ENCODE results near the gene LACTB.
A peak's percentile ranks its signal among the peaks of the same experiment; 100 is the strongest.

Gene LACTB

GRCh38 chr15:63189941-63190768, 68.5 kb downstream of the LACTB start:
- ATAC-seq, result peak; percentile 2; the same call in 1 of the 3 replicates

DNA sequence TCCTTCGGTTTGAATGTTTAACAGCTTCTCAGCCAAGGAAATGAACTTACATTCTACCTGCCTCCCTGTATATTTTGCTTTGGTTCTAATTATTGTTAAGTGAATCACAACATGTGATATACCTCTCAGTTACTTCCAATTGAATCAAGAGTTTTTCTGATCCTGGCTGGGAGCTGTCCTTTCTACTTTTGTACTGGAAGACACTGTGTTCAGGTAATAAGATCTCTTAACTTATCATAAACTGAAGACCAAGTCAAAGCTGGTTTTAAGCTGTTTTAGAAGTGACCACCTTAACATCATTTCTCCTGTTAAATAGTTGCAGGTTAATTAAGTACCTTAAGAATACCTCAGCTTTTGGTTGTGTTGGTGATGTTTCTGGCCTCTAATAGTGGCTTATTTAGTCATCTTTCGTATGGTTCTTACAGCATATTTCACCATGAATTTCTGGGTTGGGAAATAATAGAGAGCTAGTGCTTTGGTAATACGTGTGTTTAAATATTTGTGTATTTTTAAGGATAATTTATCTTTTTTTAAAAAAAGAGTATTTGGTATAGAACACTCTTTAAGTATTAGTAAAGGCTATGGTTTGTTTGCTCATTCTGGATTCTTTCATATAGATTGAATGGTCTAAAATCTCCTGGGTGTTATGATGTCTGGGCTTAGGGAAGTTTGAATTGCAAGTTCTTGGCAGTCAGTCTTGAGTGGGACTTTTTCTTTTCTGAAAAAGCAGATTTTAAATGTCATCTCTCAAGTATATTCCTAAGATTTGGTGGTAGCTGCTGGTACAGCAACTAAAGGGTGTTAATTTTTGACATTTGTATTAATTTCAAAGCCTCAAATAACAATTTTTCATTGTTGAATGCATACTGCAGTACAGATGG, 69.3 kb downstream of the LACTB start:
- ATAC-seq, result no peak
- TF ChIP-seq ZC3H10 (CRISPR knock-in tag; IDR thresholded peaks at IDR 0.05), result no peak
- no peak for TF ChIP-seq GLIS3 (CRISPR knock-in tag; IDR thresholded peaks at IDR 0.05)
- TF ChIP-seq ZNF70 (CRISPR knock-in tag; IDR thresholded peaks at IDR 0.05), result no peak
- no peak for TF ChIP-seq CSDC2 (CRISPR knock-in tag; IDR thresholded peaks at IDR 0.05)
- no peak for TF ChIP-seq TOX (CRISPR knock-in tag; IDR thresholded peaks at IDR 0.05; ENCODE audit: borderline replicate concordance)
- no peak for TF ChIP-seq CSRNP3 (CRISPR knock-in tag; IDR thresholded peaks at IDR 0.05)
- no peak for TF ChIP-seq ISL1 (CRISPR knock-in tag; IDR thresholded peaks at IDR 0.05)
- TF ChIP-seq ZFP30 (CRISPR knock-in tag; IDR thresholded peaks at IDR 0.05), result no peak
- TF ChIP-seq TCF4 (CRISPR knock-in tag; IDR thresholded peaks at IDR 0.05; ENCODE audit: borderline replicate concordance), result no peak
- TF ChIP-seq ZNF565 (CRISPR knock-in tag; conservative IDR thresholded peaks at IDR 0.05; ENCODE audit: low read depth), result no peak
- TF ChIP-seq BACH2 (CRISPR knock-in tag; IDR thresholded peaks at IDR 0.05; ENCODE audit: borderline replicate concordance), result no peak
- TF ChIP-seq TSHZ2 (CRISPR knock-in tag; IDR thresholded peaks at IDR 0.05), result no peak

More at GRCh38 chr15:63189941-63190768, 68.5 kb downstream of the LACTB start:
- TF ChIP-seq RARB (CRISPR knock-in tag; IDR thresholded peaks at IDR 0.05) (no peak), CSRNP3 (CRISPR knock-in tag; IDR thresholded peaks at IDR 0.05) (no peak), ARNTL (CRISPR knock-in tag; IDR thresholded peaks at IDR 0.05; ENCODE audit: borderline replicate concordance, low read depth) (no peak), TSHZ2 (CRISPR knock-in tag; IDR thresholded peaks at IDR 0.05) (no peak), TCF4 (CRISPR knock-in tag; IDR thresholded peaks at IDR 0.05; ENCODE audit: borderline replicate concordance) (no peak), ZFP30 (CRISPR knock-in tag; IDR thresholded peaks at IDR 0.05) (no peak), GLIS3 (CRISPR knock-in tag; IDR thresholded peaks at IDR 0.05) (no peak), ESRRG (CRISPR knock-in tag; IDR thresholded peaks at IDR 0.05) (no peak), ZNF70 (CRISPR knock-in tag; IDR thresholded peaks at IDR 0.05) (no peak), SNAI2 (CRISPR knock-in tag; IDR thresholded peaks at IDR 0.05) (no peak), ZC3H10 (CRISPR knock-in tag; IDR thresholded peaks at IDR 0.05) (no peak), ZFP3 (CRISPR knock-in tag; IDR thresholded peaks at IDR 0.05) (no peak), CREB5 (CRISPR knock-in tag; IDR thresholded peaks at IDR 0.05; ENCODE audit: low read depth) (no peak), CSDC2 (CRISPR knock-in tag; IDR thresholded peaks at IDR 0.05) (no peak)
- TF ChIP-seq, protein P1, sequence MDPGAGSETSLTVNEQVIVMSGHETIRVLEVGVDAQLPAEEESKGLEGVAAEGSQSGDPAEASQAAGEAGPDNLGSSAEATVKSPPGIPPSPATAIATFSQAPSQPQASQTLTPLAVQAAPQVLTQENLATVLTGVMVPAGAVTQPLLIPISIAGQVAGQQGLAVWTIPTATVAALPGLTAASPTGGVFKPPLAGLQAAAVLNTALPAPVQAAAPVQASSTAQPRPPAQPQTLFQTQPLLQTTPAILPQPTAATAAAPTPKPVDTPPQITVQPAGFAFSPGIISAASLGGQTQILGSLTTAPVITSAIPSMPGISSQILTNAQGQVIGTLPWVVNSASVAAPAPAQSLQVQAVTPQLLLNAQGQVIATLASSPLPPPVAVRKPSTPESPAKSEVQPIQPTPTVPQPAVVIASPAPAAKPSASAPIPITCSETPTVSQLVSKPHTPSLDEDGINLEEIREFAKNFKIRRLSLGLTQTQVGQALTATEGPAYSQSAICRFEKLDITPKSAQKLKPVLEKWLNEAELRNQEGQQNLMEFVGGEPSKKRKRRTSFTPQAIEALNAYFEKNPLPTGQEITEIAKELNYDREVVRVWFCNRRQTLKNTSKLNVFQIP (CRISPR knock-in tag; IDR thresholded peaks at IDR 0.05; ENCODE audit: borderline replicate concordance, low read depth), result no peak

Data from SK-N-SH treated with all-trans-retinoic acid at 6 μM for 48 hours (cell line).